Retinal pigment epithelial cell (primary cell): Measurements from ENCODE around the gene MYADM.

Experiments
- DNase-seq: peaks from one replicate; pipeline ENCODE4 v3.0.0-alpha.2; 2010; ENCODE audit warnings: low read depth
- H3K4me3 ChIP-seq: 2 replicates; pipeline ENCODE4 v1.5.1; 2011; ENCODE audit warnings: mild to moderate bottlenecking, low read length, control low read depth, moderate library complexity
- CTCF ChIP-seq: conservative IDR thresholded peaks from 2 replicates; pipeline ENCODE4 v1.5.1; 2011; ENCODE audit warnings: low read depth, low read length, control low read depth, inconsistent platforms

The MYADM gene

GRCh38 chr19:53907690-53908089, 40.0 kb downstream of the MYADM start:
- no peak overlapping the region for H3K4me3 ChIP-seq
- no peak for DNase-seq
- TF ChIP-seq CTCF, result no peak

DNA sequence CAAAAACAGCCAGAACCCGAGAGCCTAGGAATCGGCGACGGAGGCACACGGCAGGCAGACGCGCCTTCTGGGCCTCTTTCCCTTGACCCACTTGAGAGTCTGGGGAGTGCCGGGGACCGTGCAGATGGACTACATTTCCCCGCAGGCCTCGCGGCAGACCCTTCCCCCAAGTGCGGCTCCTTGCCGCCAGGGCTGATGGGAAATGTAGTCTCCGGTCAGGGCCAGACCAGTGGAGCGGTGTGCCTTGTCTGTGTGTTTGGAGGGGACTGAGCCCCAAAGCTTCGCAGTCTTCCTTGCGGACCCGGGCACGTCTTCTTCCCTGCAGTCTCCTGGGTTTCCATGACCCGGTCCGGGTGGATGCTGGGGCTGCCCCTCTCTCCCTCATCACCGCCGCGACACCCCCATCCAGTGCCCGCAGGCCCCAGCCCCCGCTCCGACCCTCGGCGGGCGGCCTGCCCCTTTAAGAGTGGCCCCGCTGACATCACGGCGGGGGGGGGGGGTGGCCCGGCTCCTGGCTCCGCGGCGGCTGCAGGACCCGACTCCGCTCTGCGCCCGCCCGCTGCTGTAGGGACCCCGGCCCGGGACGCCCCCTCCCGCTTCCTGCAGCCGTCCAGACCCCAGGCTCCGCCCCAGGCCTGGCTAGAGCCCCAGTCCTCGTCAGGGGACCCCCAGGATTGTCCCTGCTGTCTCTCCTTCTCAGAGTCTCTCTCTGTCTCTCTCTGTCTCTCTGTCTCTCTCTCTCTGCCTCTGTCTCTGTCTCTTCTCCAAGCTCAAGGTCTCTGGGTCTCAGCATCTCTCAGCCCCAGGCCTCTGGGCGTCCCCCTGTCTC, 40.6 kb downstream of the MYADM start:
- TF ChIP-seq CTCF, result no peak
- no peak for DNase-seq
- H3K4me3 ChIP-seq, result no peak overlapping the region

DNA sequence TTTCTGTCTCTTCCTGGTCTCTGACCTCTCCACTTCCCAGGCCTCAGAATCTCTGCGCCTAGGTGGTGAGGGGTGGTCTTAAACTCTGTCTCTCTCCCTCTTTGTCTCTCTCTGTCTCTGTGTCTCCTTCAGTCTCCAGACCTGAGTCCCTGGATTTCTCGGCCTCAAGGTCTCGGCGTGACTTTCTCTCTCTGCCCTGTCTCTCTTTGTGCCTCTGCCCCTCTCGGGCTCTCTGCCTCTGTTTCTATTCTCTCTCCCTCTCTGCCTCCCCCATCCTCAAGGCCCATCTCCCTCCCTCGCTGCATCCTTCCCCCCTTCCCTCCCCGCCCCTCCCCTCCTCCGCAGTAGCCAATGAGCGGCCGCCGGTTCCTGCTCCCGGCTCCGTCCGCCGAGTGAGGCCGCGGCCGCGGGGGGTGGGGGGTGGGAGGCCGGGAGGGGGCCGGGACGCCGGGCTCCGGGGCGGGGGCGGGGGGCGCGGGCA, 41.3 kb downstream of the MYADM start, which contains the start of gene CACNG7:
CACNG7 (plus strand) TSS at position 344 of the 481 bp plus-strand sequence. CDS start 3,554 bp downstream, outside the sequence.
- H3K4me3 ChIP-seq, result no peak within 1 kb of the TSS
- DNase-seq, result no peak
- no peak for TF ChIP-seq CTCF

GRCh38 chr19:53909471-53910169, 41.9 kb downstream of the MYADM start:
- no peak for DNase-seq
- H3K4me3 ChIP-seq, result no peak overlapping the region
- TF ChIP-seq CTCF, result no peak

DNA sequence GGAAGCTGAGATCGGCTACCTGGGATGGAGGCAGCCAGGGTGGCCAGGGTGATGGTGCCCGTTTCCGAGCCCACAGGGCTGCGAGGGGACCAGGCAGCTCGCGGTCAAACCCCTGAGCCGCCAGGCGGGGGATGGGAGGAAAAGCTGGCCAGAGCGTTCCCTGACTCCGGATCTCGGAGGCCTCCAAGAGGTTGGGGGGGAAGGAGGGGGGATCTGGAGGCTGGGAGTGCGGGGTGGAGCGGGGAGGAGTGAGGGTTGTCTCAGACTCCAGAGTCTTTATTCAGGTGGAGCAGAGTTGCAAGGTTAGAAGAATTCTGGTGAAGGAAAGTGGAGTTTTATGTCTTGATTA, 42.5 kb downstream of the MYADM start:
- no peak overlapping the region for H3K4me3 ChIP-seq
- TF ChIP-seq CTCF, result no peak
- DNase-seq, result no peak

DNA sequence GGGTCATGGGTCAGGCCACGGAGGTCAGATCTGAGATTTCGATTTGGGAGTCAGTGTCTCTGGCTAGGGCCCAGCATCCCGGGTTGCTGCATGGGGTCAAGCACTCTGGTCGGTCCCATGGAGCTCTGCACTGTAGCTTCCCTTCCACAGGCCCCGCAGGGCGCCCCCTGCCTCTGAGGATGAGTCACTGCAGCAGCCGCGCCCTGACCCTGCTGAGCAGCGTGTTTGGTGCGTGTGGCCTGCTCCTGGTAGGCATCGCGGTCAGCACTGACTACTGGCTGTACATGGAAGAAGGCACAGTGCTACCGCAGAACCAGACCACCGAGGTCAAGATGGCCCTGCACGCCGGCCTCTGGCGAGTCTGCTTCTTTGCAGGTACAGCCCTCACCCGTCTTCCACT, 45.0 kb downstream of the MYADM start:
- no peak overlapping the region for H3K4me3 ChIP-seq
- peak; percentile 23 for TF ChIP-seq CTCF
- DNase-seq, result no peak
